Measurements from ENCODE around the gene HOXA10. TPM values are rescaled to one million over a fixed set of nuclear protein-coding genes. Genes with fewer than 3 reads are reported as not detected.

The HOXA10 gene
- polyA plus RNA-seq, 3 donors = 0.09 to 3.2 (median 0.33) TPM

DNA sequence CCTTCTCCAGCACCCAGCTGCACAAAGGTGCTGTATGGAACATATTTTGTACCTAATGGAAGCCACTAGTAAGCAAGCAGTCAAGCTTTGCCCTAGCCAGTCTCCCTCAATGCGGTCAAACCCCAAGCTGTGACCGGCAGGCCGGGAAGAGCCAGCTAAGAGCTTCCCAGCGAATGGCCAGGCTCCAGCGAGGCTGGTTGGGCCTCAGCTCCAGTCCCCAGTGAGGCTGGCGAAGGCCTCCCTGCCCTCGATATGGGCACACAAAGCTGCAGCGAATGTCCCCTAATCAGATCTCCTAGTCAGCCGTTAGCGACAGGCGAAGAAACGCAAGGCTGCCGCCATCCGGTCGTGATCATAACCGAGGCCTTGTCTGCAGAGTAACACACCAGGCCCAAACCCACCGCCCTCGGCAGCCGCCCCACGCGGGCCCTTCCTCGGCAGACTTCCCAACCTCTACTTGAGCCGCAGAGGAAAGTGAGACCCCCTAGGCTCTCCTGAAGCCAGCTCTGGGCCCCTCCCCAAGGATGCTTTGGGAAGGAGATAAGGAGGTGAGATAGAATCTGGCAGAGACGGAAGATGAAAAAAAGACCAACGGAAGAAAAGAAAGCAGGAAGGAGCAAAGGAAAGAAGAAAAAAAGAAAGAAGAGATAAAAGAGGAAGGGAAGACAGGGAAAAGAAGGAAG is 5.7 kb downstream of the HOXA10 start:
- Histone ChIP-seq H3K4me2 (replicated peaks; ENCODE audit: extremely low read depth, low read length, poor library complexity, severe bottlenecking) (no peak overlapping the region), H3K4me1 (ENCODE audit: control insufficient read depth in 1 of 2, insufficient read depth in 2 of 2, low read length in 2 of 2) (peaks cover 75 to 89% of the 10 kb centered on the region in 2 donors), H3K36me3 (replicated peaks in 1 of 2; ENCODE audit: control insufficient read depth in 1 of 2, insufficient read depth in 2 of 2, low read length in 2 of 2) (no peaks in the 10 kb centered on the region), H3K4me3 (replicated peaks in 1 of 3; ENCODE audit: low read depth in 2 of 3, low read length in 3 of 3) (peak overlapping the region in 1 of 3 experiments; percentile 18), H3K27ac (ENCODE audit: low read depth in 1 of 2, low read length in 2 of 2) (no peak overlapping the region), H3K9ac (ENCODE audit: insufficient read depth, low read length, poor library complexity, severe bottlenecking) (no peak overlapping the region), H2AFZ (ENCODE audit: insufficient read depth, low read depth, low read length, poor library complexity, severe bottlenecking) (no peak overlapping the region), H3K27me3 (ENCODE audit: control insufficient read depth in 2 of 2, insufficient read depth in 2 of 2, low read length in 2 of 2) (peaks cover 73 to 99% of the 10 kb centered on the region in 2 donors), H3K79me2 (ENCODE audit: insufficient read depth, low read length) (peaks cover 7% of the 10 kb centered on the region), H4K20me1 (ENCODE audit: insufficient read depth, low read length) (peaks cover 9% of the 10 kb centered on the region), H3K9me3 (replicated peaks in 1 of 2; ENCODE audit: control insufficient read depth in 1 of 2, insufficient read depth in 1 of 2, low read length in 2 of 2) (peaks cover 23 to 48% of the 10 kb centered on the region in 2 donors)
- Mint-ChIP-seq H3K27me3 (ENCODE audit: low read depth in 3 of 3) (peaks cover 88 to 98% (median 92%) of the 10 kb centered on the region in 3 donors), H3K36me3 (peaks cover 30 to 47% of the 10 kb centered on the region in 2 donors), H3K27ac (no peak overlapping the region), H3K4me3 (peak overlapping the region in 1 of 2 donors; percentile 95), H3K9me3 (peaks cover 5 to 68% (median 47%) of the 10 kb centered on the region in 7 donors), H3K4me1 (peaks cover 70% of the 10 kb centered on the region)
- 2% methylated on average over 19 of the region's 25 CpGs for WGBS (ENCODE audit: insufficient coverage)
- TF ChIP-seq, protein P1, sequence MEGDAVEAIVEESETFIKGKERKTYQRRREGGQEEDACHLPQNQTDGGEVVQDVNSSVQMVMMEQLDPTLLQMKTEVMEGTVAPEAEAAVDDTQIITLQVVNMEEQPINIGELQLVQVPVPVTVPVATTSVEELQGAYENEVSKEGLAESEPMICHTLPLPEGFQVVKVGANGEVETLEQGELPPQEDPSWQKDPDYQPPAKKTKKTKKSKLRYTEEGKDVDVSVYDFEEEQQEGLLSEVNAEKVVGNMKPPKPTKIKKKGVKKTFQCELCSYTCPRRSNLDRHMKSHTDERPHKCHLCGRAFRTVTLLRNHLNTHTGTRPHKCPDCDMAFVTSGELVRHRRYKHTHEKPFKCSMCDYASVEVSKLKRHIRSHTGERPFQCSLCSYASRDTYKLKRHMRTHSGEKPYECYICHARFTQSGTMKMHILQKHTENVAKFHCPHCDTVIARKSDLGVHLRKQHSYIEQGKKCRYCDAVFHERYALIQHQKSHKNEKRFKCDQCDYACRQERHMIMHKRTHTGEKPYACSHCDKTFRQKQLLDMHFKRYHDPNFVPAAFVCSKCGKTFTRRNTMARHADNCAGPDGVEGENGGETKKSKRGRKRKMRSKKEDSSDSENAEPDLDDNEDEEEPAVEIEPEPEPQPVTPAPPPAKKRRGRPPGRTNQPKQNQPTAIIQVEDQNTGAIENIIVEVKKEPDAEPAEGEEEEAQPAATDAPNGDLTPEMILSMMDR (IDR thresholded peaks at IDR 0.05) = no peak
- intact Hi-C loops (cut with micrococcal nuclease) = loop anchor here (2.0 to 10.0 kb wide), 4 partner anchors 16 to 1306 kb away; partner anchors contain the start of genes HOXA13 (in 1 of the 2) and HOXA3 (in 1 of the 2)
- DNase-seq = no peak

DNA sequence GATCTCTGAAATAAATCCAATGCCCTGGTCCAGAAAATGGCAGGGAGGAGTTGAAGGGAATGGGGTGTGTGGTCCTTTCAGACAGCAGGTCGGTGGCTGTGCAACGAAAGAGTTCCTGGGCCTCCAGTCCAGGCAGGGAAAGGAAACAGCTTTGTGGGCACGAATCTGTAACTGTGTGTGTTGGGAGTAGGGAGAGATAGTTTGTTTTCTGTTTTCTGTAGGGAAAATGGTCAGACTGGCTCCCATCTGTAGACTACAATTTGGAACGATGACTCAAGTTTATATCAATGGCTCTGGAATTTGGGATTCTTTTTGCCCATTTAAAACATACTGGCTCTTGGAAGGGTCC is 6.2 kb downstream of the HOXA10 start:
- WGBS (ENCODE audit: insufficient coverage) = 14% methylated on average over 3 of the region's 4 CpGs
- Histone ChIP-seq H3K4me2 (replicated peaks; ENCODE audit: extremely low read depth, low read length, poor library complexity, severe bottlenecking) (no peak overlapping the region), H3K79me2 (ENCODE audit: insufficient read depth, low read length) (peaks cover 7% of the 10 kb centered on the region), H3K27me3 (ENCODE audit: control insufficient read depth in 2 of 2, insufficient read depth in 2 of 2, low read length in 2 of 2) (peaks cover 76 to 100% of the 10 kb centered on the region in 2 donors), H3K36me3 (replicated peaks in 1 of 2; ENCODE audit: control insufficient read depth in 1 of 2, insufficient read depth in 2 of 2, low read length in 2 of 2) (no peaks in the 10 kb centered on the region), H2AFZ (ENCODE audit: insufficient read depth, low read depth, low read length, poor library complexity, severe bottlenecking) (no peak overlapping the region), H3K4me3 (replicated peaks in 1 of 3; ENCODE audit: low read depth in 2 of 3, low read length in 3 of 3) (no peak overlapping the region), H3K4me1 (ENCODE audit: control insufficient read depth in 1 of 2, insufficient read depth in 2 of 2, low read length in 2 of 2) (peaks cover 73 to 89% of the 10 kb centered on the region in 2 donors), H4K20me1 (ENCODE audit: insufficient read depth, low read length) (peaks cover 9% of the 10 kb centered on the region), H3K27ac (ENCODE audit: low read depth in 1 of 2, low read length in 2 of 2) (no peak overlapping the region), H3K9ac (ENCODE audit: insufficient read depth, low read length, poor library complexity, severe bottlenecking) (no peak overlapping the region), H3K9me3 (replicated peaks in 1 of 2; ENCODE audit: control insufficient read depth in 1 of 2, insufficient read depth in 1 of 2, low read length in 2 of 2) (peaks cover 20 to 51% of the 10 kb centered on the region in 2 donors)
- H3K4me3 Mint-ChIP-seq = peak overlapping the region in 1 of 2 donors; percentile 95
- peaks cover 71% of the 10 kb centered on the region for H3K4me1 Mint-ChIP-seq
- no peak overlapping the region for H3K27ac Mint-ChIP-seq
- peaks cover 89 to 98% (median 92%) of the 10 kb centered on the region in 3 donors for H3K27me3 Mint-ChIP-seq (ENCODE audit: low read depth in 3 of 3)
- DNase-seq = no peak
- H3K36me3 Mint-ChIP-seq = peaks cover 30 to 48% of the 10 kb centered on the region in 2 donors
- TF ChIP-seq, protein P1 (IDR thresholded peaks at IDR 0.05) = no peak
- intact Hi-C loops (cut with micrococcal nuclease) = loop anchor here (2.0 to 10.0 kb wide), 4 partner anchors 15 to 1306 kb away; partner anchors contain the start of genes HOXA13 (in 1 of the 2) and HOXA3 (in 1 of the 2)
- peaks cover 5 to 69% (median 47%) of the 10 kb centered on the region in 7 donors for H3K9me3 Mint-ChIP-seq

All from CD14-positive monocyte (primary cell).